K562 (cell line): ENCODE data around the gene AMZ2. TPM values are rescaled to one million over a fixed set of nuclear protein-coding genes. Genes with fewer than 3 reads are reported as not detected.

Experiments
- ATF1 ChIP-seq, 2 experiments: fragments of 450-650 bp in 1 of 2; IDR thresholded peaks; 2 replicates each; pipeline ENCODE4 v1.6.1; 2016; ENCODE audit warnings: missing compliant biosample characterization in 1 of 2, missing genetic modification characterization in 1 of 2
- DEAF1 ChIP-seq: fragments of 450-650 bp; formaldehyde crosslinking; IDR thresholded peaks from 2 replicates; pipeline ENCODE4 v1.4.0; 2020; ENCODE audit warnings: mild to moderate bottlenecking, moderate library complexity
- HMG20B ChIP-seq: fragments of 250-450 bp; sonication (Bioruptor Pico); IDR thresholded peaks from 2 replicates; pipeline ENCODE4 v1.5.0; 2021; ENCODE audit warnings: mild to moderate bottlenecking
- RFX1 ChIP-seq: fragments of 450-650 bp; IDR thresholded peaks from 2 replicates; pipeline ENCODE4 v1.6.1; 2016; ENCODE audit warnings: mild to moderate bottlenecking, moderate library complexity
- polyA plus RNA-seq, 8 experiments: library from polyadenylated mRNA; depleted of rRNA in 4 of 8; stranded (reverse) in 5 of 8; unstranded in 3 of 8; fragments of >200 nt; fragmentation: Nextera tagmentation in 2 of 8; fragmentation: Illumina TruSeq in 1 of 8; extraction: Ambion mirVana in 2 of 8; extraction: Trizol in 1 of 8; gene quantifications; 2 replicates each; pipeline versions ENCODE4 v1.2.1 to v1.2.3, GENCODE V29; 2011 to 2014; ENCODE audit warnings: inconsistent platforms in 1 of 8, missing spikeins in 1 of 8
- total RNA-seq, 7 experiments: library from RNA; depleted of rRNA in 6 of 7; stranded (reverse); fragments of >200 nt in 6 of 7; fragmentation: Illumina TruSeq in 2 of 7; extraction: Trizol in 2 of 7; gene quantifications; 2 replicates each; pipeline versions ENCODE4 v1.2.1 to v1.2.3, GENCODE V29; 2011 to 2021; ENCODE audit warnings: low replicate concordance in 1 of 7
- TF ChIP-seq, protein P1 (sequence below): fragments of 200-600 bp; sonication (generic); IDR thresholded peaks from one replicate; pipeline ENCODE4 v1.6.1; 2012; ENCODE audit warnings: mild to moderate bottlenecking, low read depth, low read length, inconsistent platforms

AMZ2 gene
- total and polyA plus RNA-seq, 9 of the 15 experiments (the other 6 are each of a cell fraction or from before 2014, with no cell fraction given): 22.6 to 92.2 (median 52.6) TPM

DNA sequence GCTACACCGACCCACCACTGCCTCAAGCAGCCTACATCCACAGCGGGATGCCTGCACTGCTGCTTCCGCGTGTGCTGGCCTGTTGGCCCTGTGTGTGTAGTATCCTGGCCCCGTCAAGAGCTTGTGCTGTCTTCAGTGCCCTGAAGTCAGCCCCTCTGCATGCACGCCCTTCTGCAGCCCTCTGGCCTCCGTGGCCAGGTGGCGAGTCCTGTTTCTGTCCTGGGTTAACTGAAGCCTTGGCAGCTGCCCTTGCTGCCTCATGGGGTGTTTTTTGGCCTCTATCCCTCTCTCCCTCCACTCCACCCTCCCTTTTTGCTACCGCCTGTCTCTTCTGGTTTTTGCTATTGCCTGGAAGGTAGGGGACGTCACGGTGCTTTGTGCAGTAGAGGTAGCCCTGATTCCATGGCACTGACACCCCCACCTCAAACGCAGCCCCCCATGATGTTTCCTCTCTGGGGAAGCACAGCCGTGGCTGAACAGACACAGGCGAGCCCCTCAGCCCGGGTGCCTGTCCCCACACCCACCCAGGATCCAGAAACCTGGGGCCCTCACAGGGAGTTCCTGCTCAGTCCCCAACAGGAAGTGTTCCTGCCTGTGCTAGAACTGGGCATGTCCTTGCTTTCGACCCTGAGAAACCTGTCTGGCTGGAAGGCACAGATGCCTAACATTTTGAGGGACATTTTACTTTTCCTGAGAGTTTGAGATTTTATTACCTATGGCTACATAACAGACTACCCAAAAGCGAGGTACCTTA is 18.8 kb upstream of the AMZ2 start (continued):
- TF ChIP-seq, protein P1, sequence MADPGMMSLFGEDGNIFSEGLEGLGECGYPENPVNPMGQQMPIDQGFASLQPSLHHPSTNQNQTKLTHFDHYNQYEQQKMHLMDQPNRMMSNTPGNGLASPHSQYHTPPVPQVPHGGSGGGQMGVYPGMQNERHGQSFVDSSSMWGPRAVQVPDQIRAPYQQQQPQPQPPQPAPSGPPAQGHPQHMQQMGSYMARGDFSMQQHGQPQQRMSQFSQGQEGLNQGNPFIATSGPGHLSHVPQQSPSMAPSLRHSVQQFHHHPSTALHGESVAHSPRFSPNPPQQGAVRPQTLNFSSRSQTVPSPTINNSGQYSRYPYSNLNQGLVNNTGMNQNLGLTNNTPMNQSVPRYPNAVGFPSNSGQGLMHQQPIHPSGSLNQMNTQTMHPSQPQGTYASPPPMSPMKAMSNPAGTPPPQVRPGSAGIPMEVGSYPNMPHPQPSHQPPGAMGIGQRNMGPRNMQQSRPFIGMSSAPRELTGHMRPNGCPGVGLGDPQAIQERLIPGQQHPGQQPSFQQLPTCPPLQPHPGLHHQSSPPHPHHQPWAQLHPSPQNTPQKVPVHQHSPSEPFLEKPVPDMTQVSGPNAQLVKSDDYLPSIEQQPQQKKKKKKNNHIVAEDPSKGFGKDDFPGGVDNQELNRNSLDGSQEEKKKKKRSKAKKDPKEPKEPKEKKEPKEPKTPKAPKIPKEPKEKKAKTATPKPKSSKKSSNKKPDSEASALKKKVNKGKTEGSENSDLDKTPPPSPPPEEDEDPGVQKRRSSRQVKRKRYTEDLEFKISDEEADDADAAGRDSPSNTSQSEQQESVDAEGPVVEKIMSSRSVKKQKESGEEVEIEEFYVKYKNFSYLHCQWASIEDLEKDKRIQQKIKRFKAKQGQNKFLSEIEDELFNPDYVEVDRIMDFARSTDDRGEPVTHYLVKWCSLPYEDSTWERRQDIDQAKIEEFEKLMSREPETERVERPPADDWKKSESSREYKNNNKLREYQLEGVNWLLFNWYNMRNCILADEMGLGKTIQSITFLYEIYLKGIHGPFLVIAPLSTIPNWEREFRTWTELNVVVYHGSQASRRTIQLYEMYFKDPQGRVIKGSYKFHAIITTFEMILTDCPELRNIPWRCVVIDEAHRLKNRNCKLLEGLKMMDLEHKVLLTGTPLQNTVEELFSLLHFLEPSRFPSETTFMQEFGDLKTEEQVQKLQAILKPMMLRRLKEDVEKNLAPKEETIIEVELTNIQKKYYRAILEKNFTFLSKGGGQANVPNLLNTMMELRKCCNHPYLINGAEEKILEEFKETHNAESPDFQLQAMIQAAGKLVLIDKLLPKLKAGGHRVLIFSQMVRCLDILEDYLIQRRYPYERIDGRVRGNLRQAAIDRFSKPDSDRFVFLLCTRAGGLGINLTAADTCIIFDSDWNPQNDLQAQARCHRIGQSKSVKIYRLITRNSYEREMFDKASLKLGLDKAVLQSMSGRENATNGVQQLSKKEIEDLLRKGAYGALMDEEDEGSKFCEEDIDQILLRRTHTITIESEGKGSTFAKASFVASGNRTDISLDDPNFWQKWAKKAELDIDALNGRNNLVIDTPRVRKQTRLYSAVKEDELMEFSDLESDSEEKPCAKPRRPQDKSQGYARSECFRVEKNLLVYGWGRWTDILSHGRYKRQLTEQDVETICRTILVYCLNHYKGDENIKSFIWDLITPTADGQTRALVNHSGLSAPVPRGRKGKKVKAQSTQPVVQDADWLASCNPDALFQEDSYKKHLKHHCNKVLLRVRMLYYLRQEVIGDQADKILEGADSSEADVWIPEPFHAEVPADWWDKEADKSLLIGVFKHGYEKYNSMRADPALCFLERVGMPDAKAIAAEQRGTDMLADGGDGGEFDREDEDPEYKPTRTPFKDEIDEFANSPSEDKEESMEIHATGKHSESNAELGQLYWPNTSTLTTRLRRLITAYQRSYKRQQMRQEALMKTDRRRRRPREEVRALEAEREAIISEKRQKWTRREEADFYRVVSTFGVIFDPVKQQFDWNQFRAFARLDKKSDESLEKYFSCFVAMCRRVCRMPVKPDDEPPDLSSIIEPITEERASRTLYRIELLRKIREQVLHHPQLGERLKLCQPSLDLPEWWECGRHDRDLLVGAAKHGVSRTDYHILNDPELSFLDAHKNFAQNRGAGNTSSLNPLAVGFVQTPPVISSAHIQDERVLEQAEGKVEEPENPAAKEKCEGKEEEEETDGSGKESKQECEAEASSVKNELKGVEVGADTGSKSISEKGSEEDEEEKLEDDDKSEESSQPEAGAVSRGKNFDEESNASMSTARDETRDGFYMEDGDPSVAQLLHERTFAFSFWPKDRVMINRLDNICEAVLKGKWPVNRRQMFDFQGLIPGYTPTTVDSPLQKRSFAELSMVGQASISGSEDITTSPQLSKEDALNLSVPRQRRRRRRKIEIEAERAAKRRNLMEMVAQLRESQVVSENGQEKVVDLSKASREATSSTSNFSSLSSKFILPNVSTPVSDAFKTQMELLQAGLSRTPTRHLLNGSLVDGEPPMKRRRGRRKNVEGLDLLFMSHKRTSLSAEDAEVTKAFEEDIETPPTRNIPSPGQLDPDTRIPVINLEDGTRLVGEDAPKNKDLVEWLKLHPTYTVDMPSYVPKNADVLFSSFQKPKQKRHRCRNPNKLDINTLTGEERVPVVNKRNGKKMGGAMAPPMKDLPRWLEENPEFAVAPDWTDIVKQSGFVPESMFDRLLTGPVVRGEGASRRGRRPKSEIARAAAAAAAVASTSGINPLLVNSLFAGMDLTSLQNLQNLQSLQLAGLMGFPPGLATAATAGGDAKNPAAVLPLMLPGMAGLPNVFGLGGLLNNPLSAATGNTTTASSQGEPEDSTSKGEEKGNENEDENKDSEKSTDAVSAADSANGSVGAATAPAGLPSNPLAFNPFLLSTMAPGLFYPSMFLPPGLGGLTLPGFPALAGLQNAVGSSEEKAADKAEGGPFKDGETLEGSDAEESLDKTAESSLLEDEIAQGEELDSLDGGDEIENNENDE: no peak
- TF ChIP-seq ATF1 (CRISPR knock-in tag; IDR thresholded peaks at IDR 0.05) (no peak), ATF1 (tag; IDR thresholded peaks at IDR 0.05) (no peak), DEAF1 (CRISPR knock-in tag) (no peak), RFX1 (no peak), HMG20B (CRISPR knock-in tag) (no peak)
